C4-2B (cell line): Measurements from ENCODE around the gene BRSK2.

Experiments used
- ZFX ChIP-seq: fragments of 450-650 bp; IDR thresholded peaks from 2 replicates; pipeline ENCODE4 v1.6.1; 2017
- TF ChIP-seq, protein P1 (sequence below): fragments of 450-650 bp; conservative IDR thresholded peaks from 2 replicates; pipeline ENCODE4 v1.5.1; 2017; ENCODE audit warnings: mild to moderate bottlenecking

GRCh38 chr11:1506981-1507380 is 117.2 kb downstream of the BRSK2 start:
- TF ChIP-seq, protein P1, sequence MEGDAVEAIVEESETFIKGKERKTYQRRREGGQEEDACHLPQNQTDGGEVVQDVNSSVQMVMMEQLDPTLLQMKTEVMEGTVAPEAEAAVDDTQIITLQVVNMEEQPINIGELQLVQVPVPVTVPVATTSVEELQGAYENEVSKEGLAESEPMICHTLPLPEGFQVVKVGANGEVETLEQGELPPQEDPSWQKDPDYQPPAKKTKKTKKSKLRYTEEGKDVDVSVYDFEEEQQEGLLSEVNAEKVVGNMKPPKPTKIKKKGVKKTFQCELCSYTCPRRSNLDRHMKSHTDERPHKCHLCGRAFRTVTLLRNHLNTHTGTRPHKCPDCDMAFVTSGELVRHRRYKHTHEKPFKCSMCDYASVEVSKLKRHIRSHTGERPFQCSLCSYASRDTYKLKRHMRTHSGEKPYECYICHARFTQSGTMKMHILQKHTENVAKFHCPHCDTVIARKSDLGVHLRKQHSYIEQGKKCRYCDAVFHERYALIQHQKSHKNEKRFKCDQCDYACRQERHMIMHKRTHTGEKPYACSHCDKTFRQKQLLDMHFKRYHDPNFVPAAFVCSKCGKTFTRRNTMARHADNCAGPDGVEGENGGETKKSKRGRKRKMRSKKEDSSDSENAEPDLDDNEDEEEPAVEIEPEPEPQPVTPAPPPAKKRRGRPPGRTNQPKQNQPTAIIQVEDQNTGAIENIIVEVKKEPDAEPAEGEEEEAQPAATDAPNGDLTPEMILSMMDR: no peak
- no peak for TF ChIP-seq ZFX
